Loucy (cell line): Measurements from ENCODE around the gene PRR7.

ENCODE experiments used
- EZH2phosphoT487 ChIP-seq: fragments of 200-600 bp; IDR thresholded peaks from 2 replicates; pipeline ENCODE4 v1.6.1; 2018; ENCODE audit warnings: antibody characterized with exemption, mild to moderate bottlenecking, moderate library complexity, borderline replicate concordance
- TF ChIP-seq, protein P1 (sequence below): fragments of 200-600 bp; sonication (generic); conservative IDR thresholded peaks from 2 replicates; pipeline ENCODE4 v1.5.1; 2014; ENCODE audit warnings: mild to moderate bottlenecking, antibody characterized with exemption, low read length

DNA sequence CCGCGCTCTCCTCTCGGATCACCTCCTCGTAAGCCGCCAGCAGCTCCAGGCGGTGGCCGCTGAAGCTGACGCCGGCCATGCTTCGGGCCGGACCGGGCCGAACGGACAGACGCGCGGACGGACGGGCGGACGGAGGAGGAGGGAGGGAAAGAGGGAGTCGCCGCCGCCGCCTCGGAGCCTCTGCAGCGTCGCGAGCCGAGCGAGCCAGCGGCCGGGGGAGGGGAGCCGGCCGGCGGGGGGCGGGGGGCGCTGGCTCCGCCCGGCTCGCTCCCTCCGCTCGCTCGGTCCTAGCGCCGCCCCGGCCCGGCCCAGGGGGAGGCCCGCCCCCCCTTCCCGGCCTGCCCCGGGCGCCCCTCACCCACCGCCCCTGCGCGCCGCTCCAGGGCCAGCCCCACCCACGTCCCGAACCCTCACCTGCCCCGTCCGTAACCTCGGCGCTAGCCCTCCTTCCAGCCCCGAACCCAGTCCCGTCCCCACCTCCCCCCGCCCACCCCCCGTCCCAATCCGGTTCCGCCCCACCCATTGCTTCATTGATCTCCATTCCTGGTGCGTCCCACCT is 26.9 kb downstream of the PRR7 start, which contains the start of gene DBN1:
- TF ChIP-seq, protein P1, sequence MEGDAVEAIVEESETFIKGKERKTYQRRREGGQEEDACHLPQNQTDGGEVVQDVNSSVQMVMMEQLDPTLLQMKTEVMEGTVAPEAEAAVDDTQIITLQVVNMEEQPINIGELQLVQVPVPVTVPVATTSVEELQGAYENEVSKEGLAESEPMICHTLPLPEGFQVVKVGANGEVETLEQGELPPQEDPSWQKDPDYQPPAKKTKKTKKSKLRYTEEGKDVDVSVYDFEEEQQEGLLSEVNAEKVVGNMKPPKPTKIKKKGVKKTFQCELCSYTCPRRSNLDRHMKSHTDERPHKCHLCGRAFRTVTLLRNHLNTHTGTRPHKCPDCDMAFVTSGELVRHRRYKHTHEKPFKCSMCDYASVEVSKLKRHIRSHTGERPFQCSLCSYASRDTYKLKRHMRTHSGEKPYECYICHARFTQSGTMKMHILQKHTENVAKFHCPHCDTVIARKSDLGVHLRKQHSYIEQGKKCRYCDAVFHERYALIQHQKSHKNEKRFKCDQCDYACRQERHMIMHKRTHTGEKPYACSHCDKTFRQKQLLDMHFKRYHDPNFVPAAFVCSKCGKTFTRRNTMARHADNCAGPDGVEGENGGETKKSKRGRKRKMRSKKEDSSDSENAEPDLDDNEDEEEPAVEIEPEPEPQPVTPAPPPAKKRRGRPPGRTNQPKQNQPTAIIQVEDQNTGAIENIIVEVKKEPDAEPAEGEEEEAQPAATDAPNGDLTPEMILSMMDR: no peak
- no peak for TF ChIP-seq EZH2phosphoT487
